ENCODE results near the gene GTF3C5. TPM values are rescaled to one million over a fixed set of nuclear protein-coding genes. Genes with fewer than 3 reads are reported as not detected.

GTF3C5 gene
- total and polyA plus RNA-seq, 2 of the 4 experiments (the other 2 are of a cell fraction), result 49.1 to 52.3 TPM

DNA sequence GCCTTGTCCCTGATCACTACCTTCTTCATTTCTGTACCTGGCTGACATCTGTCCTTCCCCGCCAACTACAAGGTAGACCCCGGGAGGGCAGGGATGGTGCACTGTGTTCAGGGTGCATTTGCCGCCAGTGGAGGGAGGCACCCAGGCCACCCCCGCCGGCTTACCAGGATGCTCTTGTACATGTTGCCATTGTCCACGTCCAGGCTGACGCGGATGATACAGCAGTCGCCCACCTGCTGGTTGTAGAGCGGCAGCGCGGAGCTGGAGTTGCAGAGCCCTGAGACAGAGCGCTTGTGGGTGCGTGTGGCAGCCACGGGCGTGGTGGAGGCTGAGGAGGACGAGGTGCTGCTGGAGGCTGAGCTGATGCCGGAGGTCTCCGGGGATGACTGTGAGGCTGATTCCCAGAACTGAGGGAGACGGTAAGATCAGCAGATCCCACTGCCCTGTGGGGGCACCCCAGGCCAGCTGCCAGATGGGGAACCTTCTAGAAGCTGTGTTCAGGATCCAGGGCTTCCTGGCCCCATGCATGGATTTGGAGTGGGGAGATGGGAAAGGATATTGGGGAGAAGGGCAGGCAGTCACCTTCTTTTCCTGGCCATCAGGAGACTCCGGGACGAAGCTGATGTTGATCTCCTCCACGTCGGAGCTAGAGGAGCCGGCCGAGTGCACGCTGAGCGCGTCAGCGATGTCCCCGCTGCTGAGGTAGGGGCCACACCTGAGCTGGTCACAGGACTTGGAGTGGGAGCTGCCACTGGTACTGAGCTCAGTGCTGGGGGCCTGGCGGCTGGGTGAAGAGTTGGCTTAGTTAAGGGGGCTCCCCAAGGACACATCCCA is 70.8 kb downstream of the GTF3C5 start (continued):
- TF ChIP-seq RFX5 (IDR thresholded peaks at IDR 0.05; ENCODE audit: low read depth, low read length), result no peak

DNA sequence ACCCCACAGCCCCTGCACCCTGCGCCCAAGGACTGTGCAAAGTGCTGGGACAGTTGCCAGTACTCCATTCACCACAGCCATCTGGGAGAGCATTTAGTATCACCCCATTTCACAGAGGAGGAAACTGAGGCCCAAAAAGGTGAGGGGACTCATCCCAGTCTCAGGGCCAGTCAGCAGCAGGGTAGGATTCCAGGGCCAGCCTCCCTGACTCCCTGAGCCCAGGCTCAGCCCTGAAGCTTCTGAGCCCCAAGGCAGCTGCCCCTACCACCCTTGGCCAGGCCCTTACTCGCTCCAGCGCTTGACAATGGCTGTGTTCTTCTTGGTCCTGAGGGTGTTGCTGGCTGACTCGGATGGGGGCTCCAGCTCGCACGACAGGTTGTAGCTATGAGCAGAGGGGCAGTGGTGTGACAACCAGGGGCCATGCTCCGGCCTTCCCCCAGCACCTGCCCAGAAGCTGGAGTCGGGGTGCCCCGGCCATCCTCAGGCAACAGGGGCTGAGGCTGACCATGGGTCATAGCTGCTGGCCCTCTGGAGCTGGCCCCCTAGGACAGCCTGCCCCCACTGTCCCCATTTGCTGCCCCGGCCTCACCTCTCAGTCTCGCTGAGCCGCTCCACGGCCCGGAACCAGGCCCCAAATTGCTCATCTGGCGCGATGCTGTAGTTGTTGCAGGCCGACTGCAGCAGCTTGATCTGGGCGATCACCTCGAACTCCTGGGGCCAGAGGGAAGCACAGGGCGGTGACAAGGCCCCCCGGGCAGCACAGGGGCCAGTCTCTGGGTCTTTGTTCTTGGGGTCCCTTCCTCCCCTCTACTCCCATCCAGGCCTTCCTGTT is 71.6 kb downstream of the GTF3C5 start:
- POLR2A ChIA-PET (ENCODE audit: unreplicated experiment), result no interaction called here
- CTCF ChIA-PET, result interaction anchor here (0.6 to 1.5 kb wide), 2 partner anchors 11 to 42 kb away, joined by 3 to 7 read pairs; no protein-coding TSS in a partner anchor
- ATAC-seq (ENCODE audit: low read depth), result no peak
- intact Hi-C loops (cut with micrococcal nuclease), result loop anchor here (1.0 to 2.0 kb wide), 2 partner anchors 42 to 78 kb away; no protein-coding TSS in a partner anchor
- dilution Hi-C loops (cut with HindIII; ENCODE audit: low sequenced_read_pairs, unreplicated experiment), result no loop called here
- Histone ChIP-seq H3K79me1 (ENCODE audit: low read depth in 1 of 2, low read length in 2 of 2) (no peaks in the 10 kb centered on the region; a peak in 1 of 4 replicates), H2BK120ac (ENCODE audit: low read depth, low read length) (no peak overlapping the region), H2BK20ac (ENCODE audit: low read depth, low read length) (no peak overlapping the region), H3K4me3 (ENCODE audit: insufficient read depth, low read depth, low read length) (no peak overlapping the region), H4K91ac (ENCODE audit: insufficient read depth, low read depth, low read length) (no peak overlapping the region), H3K4me2 (ENCODE audit: low read depth, low read length) (no peak overlapping the region), H4K5ac (ENCODE audit: low read depth, low read length) (no peak overlapping the region), H3K18ac (ENCODE audit: low read depth, low read length) (no peak overlapping the region), H4K20me1 (ENCODE audit: insufficient read depth, low read length) (peaks cover 7% of the 10 kb centered on the region; the same call in 1 of the 2 replicates), H2BK15ac (ENCODE audit: low read depth, low read length) (no peak overlapping the region), H2AFZ (replicated peaks; ENCODE audit: low read length, poor library complexity) (no peak overlapping the region), H3K56ac (ENCODE audit: extremely low read depth, insufficient read depth, low read length) (no peak overlapping the region), H3K23ac (ENCODE audit: low read depth, low read length) (no peak overlapping the region), H3K27me3 (ENCODE audit: control insufficient read depth, insufficient read depth, low read length) (no peaks in the 10 kb centered on the region), H2BK5ac (ENCODE audit: low read depth, low read length, poor library complexity, severe bottlenecking) (no peak overlapping the region), H2AK9ac (replicated peaks; ENCODE audit: low read depth, low read length, poor library complexity) (no peak overlapping the region), H3K9me1 (ENCODE audit: insufficient read depth, low read length) (no peaks in the 10 kb centered on the region), H2AK5ac (ENCODE audit: low read depth, low read length) (no peak overlapping the region), H3K9ac (ENCODE audit: low read depth, low read length) (no peak overlapping the region), H3K14ac (replicated peaks; ENCODE audit: low read depth, low read length) (no peak overlapping the region), H3K36me3 (ENCODE audit: control insufficient read depth, insufficient read depth, low read length) (peaks cover 70% of the 10 kb centered on the region), H3K4ac (ENCODE audit: low read depth, low read length) (no peak overlapping the region), H3K4me1 (ENCODE audit: control insufficient read depth, insufficient read depth, low read length) (no peaks in the 10 kb centered on the region), H3K9me3 (ENCODE audit: control insufficient read depth, insufficient read depth, low read length) (no peaks in the 10 kb centered on the region), H3K27ac (ENCODE audit: insufficient read depth, low read length) (no peak overlapping the region), H4K8ac (ENCODE audit: low read depth in 2 of 2, low read length in 2 of 2) (no peak overlapping the region)
- no TSS peak for BruUV-seq (replicated peaks)
- TF ChIP-seq NFE2L2 (IDR thresholded peaks at IDR 0.05; ENCODE audit: low read depth, low read length) (no peak), BHLHE40 (IDR thresholded peaks at IDR 0.05; ENCODE audit: low read depth, low read length) (no peak), CHD1 (IDR thresholded peaks at IDR 0.05; ENCODE audit: low read depth, low read length) (no peak), MXI1 (IDR thresholded peaks at IDR 0.05; ENCODE audit: borderline replicate concordance, low read depth, low read length) (no peak), RAD21 (IDR thresholded peaks at IDR 0.05; ENCODE audit: low read length) (no peak), FOS (IDR thresholded peaks at IDR 0.05; ENCODE audit: low read depth, low read length) (no peak), RFX5 (IDR thresholded peaks at IDR 0.05; ENCODE audit: low read depth, low read length) (no peak)
- TF ChIP-seq, protein P1, sequence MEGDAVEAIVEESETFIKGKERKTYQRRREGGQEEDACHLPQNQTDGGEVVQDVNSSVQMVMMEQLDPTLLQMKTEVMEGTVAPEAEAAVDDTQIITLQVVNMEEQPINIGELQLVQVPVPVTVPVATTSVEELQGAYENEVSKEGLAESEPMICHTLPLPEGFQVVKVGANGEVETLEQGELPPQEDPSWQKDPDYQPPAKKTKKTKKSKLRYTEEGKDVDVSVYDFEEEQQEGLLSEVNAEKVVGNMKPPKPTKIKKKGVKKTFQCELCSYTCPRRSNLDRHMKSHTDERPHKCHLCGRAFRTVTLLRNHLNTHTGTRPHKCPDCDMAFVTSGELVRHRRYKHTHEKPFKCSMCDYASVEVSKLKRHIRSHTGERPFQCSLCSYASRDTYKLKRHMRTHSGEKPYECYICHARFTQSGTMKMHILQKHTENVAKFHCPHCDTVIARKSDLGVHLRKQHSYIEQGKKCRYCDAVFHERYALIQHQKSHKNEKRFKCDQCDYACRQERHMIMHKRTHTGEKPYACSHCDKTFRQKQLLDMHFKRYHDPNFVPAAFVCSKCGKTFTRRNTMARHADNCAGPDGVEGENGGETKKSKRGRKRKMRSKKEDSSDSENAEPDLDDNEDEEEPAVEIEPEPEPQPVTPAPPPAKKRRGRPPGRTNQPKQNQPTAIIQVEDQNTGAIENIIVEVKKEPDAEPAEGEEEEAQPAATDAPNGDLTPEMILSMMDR (conservative IDR thresholded peaks at IDR 0.05; ENCODE audit: low read depth, low read length), result no peak
- TF ChIP-seq, protein P2, sequence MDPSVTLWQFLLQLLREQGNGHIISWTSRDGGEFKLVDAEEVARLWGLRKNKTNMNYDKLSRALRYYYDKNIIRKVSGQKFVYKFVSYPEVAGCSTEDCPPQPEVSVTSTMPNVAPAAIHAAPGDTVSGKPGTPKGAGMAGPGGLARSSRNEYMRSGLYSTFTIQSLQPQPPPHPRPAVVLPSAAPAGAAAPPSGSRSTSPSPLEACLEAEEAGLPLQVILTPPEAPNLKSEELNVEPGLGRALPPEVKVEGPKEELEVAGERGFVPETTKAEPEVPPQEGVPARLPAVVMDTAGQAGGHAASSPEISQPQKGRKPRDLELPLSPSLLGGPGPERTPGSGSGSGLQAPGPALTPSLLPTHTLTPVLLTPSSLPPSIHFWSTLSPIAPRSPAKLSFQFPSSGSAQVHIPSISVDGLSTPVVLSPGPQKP (IDR thresholded peaks at IDR 0.05; ENCODE audit: borderline replicate concordance, low read depth, low read length), result no peak
- in situ Hi-C loops (cut with MboI; ENCODE audit: low sequenced_read_pairs), result no loop called here
- 100% methylated on average over 5 of the region's 21 CpGs; no CpG with 5 or more reads in 1 of the 2 experiments for WGBS, 2 experiments (ENCODE audit: extremely low coverage in 2 of 2, insufficient read length in 1 of 2)
- no peak for DNase-seq
